Right lobe of liver (tissue), 6 donors: ENCODE results near the gene LENEP. TPM values are rescaled to one million over a fixed set of nuclear protein-coding genes. Genes with fewer than 3 reads are reported as not detected.

ENCODE experiments used
- ATAC-seq, 4 donors: fragments of 200-7000 bp; cut with Tn5 transposase; one replicate each; pipeline ENCODE4 v1.9.1; 2020; ENCODE audit warnings: mild to moderate bottlenecking in 4 of 4, moderate library complexity in 4 of 4
- DNase-seq, 3 donors: peaks; one replicate each; pipeline ENCODE4 v3.0.0-alpha.2; 2020
- H3K27ac ChIP-seq, 3 donors: fragments of 200-600 bp; one replicate each; pipeline ENCODE4 v1.8.0; 2022
- H3K27me3 ChIP-seq, 2 donors: fragments of 200-600 bp; one replicate each; pipeline ENCODE4 v1.8.0; 2022
- H3K36me3 ChIP-seq, 4 donors: fragments of 200-600 bp; sonication (generic) in 1 of 4; one replicate each; pipeline versions ENCODE4 v1.5.1 to v1.8.0; 2017 to 2022; ENCODE audit warnings: control low read depth in 1 of 4
- H3K4me1 ChIP-seq, 4 donors: fragments of 200-600 bp; sonication (generic) in 1 of 4; one replicate each; pipeline versions ENCODE4 v1.5.1 to v1.8.0; 2017 to 2022; ENCODE audit warnings: control low read depth in 1 of 4
- H3K4me3 ChIP-seq, 3 donors: fragments of 200-600 bp; one replicate each; pipeline ENCODE4 v1.8.0; 2022
- H3K9me3 ChIP-seq, 4 donors: fragments of 200-600 bp; sonication (generic) in 1 of 4; one replicate each; pipeline versions ENCODE4 v1.5.1 to v1.8.0; 2017 to 2022; ENCODE audit warnings: control low read depth in 1 of 4
- CTCF ChIP-seq, 4 donors: fragments of 200-600 bp in 3 of 4; fragments of 450-650 bp in 1 of 4; IDR thresholded peaks; one replicate each; pipeline versions ENCODE4 v1.5.1 to v1.8.0; 2016 to 2022; ENCODE audit warnings: antibody characterized with exemption in 4 of 4, mild to moderate bottlenecking in 2 of 4
- POLR2A ChIP-seq: fragments of 450-650 bp; IDR thresholded peaks from one replicate; pipeline ENCODE4 v1.6.1; 2017; ENCODE audit warnings: antibody characterized with exemption, mild to moderate bottlenecking
- WGBS: methylation state at CpG from one replicate; pipeline ENCODE4 v1.1.6; 2018; ENCODE audit warnings: low coverage, low lambda C conversion rate; ENCODE audit not compliant: insufficient coverage; ENCODE audit errors: missing lambda C conversion rate; 5-methylcytosine and 5-hydroxymethylcytosine counted together
- intact Hi-C, 2 donors: fragments of 100-400 bp; cut with DNase I; formaldehyde crosslinking; loops; one replicate each; pipeline versions ENCODE4 v1.11.2 to v1.14.1; 2022
- total RNA-seq, 6 experiments: library from RNA; depleted of rRNA in 2 of 6; stranded (reverse); fragments of >200 nt in 2 of 6; fragmentation: NEBNext Ultra II Directional in 3 of 6; extraction: Animal tissue kit (Norgen Biotek cat#: 25700) in 3 of 6; gene quantifications; one replicate each; pipeline versions ENCODE4 v1.1.0 to v1.2.4, GENCODE V29; 2016 to 2023
- donor health status: DM: no; HTN: yes; CAD: no.
- donor health status: DM: no; HTN: no; CAD: no.
- donor health status: DM: no; HTN: no; CAD: no.
- donor health status: DM: no; HTN: yes; CAD: no.
- donor health status: DM: no; HTN: yes; CAD: no.

LENEP gene
- total RNA-seq, 6 experiments from 2014 or later: not detected

- TF ChIP-seq POLR2A (no peak), CTCF (IDR thresholded peaks at IDR 0.05) (no peak)
- intact Hi-C loops: no loop called here
- H3K9me3 ChIP-seq: no peaks in the 10 kb centered on the region
- H3K4me1 ChIP-seq: peaks cover 0 to 23% (median 6%) of the 10 kb centered on the region in 4 donors
- H3K4me3 ChIP-seq: no peak overlapping the region
- H3K36me3 ChIP-seq: no peaks in the 10 kb centered on the region
- 74% methylated on average over 8 of the region's 8 CpGs for WGBS
- ATAC-seq (no peak), DNase-seq (no peak)
- no peaks in the 10 kb centered on the region for H3K27me3 ChIP-seq
- no peak overlapping the region for H3K27ac ChIP-seq
These were observed 28.9 kb downstream of the LENEP start for GRCh38 chr1:155022136-155022926.

- TF ChIP-seq POLR2A (no peak), CTCF (IDR thresholded peaks at IDR 0.05) (no peak)
- DNase-seq: peak in 1 of 3 donors; percentile 69
- H3K9me3 ChIP-seq: no peaks in the 10 kb centered on the region
- peaks cover 0 to 23% (median 4%) of the 10 kb centered on the region in 4 donors for H3K4me1 ChIP-seq
- H3K36me3 ChIP-seq: no peaks in the 10 kb centered on the region
- intact Hi-C loops: no loop called here
- H3K4me3 ChIP-seq: no peak overlapping the region
- no peak overlapping the region for H3K27ac ChIP-seq
- ATAC-seq: peak; percentile 3 to 15 (median 6)
- H3K27me3 ChIP-seq: no peaks in the 10 kb centered on the region
- 21% methylated on average over 3 of the region's 4 CpGs for WGBS
These were observed 29.5 kb downstream of the LENEP start for GRCh38 chr1:155022927-155023236.

- H3K4me3 ChIP-seq: no peak overlapping the region
- no peaks in the 10 kb centered on the region for H3K36me3 ChIP-seq
- H3K9me3 ChIP-seq: no peaks in the 10 kb centered on the region
- 90% methylated on average over 2 of the region's 5 CpGs for WGBS
- no peak overlapping the region for H3K27ac ChIP-seq
- intact Hi-C loops: no loop called here
- no peak for ATAC-seq
- peaks cover 0 to 23% (median 2%) of the 10 kb centered on the region in 4 donors for H3K4me1 ChIP-seq
- TF ChIP-seq CTCF (IDR thresholded peaks at IDR 0.05) (no peak), POLR2A (no peak)
- no peaks in the 10 kb centered on the region for H3K27me3 ChIP-seq
- DNase-seq: no peak
These were observed 30.2 kb downstream of the LENEP start for GRCh38 chr1:155023627-155024026.

GRCh38 chr1:155024315-155024714, 30.9 kb downstream of the LENEP start:
- Histone ChIP-seq H3K4me1 (peaks cover 0 to 23% (median 2%) of the 10 kb centered on the region in 4 donors), H3K27me3 (no peaks in the 10 kb centered on the region), H3K4me3 (no peak overlapping the region), H3K36me3 (no peaks in the 10 kb centered on the region), H3K9me3 (no peaks in the 10 kb centered on the region), H3K27ac (no peak overlapping the region)
- TF ChIP-seq CTCF (IDR thresholded peaks at IDR 0.05) (no peak), POLR2A (no peak)
- no peak for DNase-seq
- WGBS: 67% methylated on average over 2 of the region's 9 CpGs
- intact Hi-C loops: no loop called here
- no peak for ATAC-seq
